SK-N-SH (cell line): ENCODE data around the gene PRG3. TPM values are rescaled to one million over a fixed set of nuclear protein-coding genes. Genes with fewer than 3 reads are reported as not detected.

Source experiments
- CTCF ChIA-PET: fragments of 300-600, 350-600 bp; formaldehyde crosslinking; extraction: SDS; loops from one replicate; lab custom pipeline; 2021; lab: Yijun Ruan, JAX
- POLR2A ChIA-PET: fragments of 350-600 bp; sonication (Branson Sonifier 250); formaldehyde crosslinking; extraction: SDS; loops from one replicate; lab custom pipeline; 2020; ENCODE audit warnings: antibody characterized with exemption, inconsistent platforms; lab: Yijun Ruan, JAX
- DNase-seq: peaks from one replicate; pipeline ENCODE4 v3.0.0; 2012
- H2AFZ ChIP-seq: fragments of 200-600 bp; sonication (generic); 2 replicates; pipeline ENCODE4 v1.8.1; 2016; ENCODE audit warnings: antibody characterized with exemption, mild to moderate bottlenecking, low read depth
- H3F3A ChIP-seq: fragments of 200-600 bp; sonication (generic); replicated peaks from 2 replicates; pipeline ENCODE3; 2016; ENCODE audit warnings: antibody characterized with exemption, mild to moderate bottlenecking; ENCODE audit not compliant: insufficient read depth
- H3K27ac ChIP-seq, 2 experiments: fragments of 200-500 bp in 1 of 2; fragments of 200-600 bp in 1 of 2; sonication (Bioruptor generic) in 1 of 2; sonication (generic), shearing (Covaris generic) in 1 of 2; 2 replicates each; pipeline versions ENCODE4 v1.5.1 to v1.6.1; 2014 to 2016; ENCODE audit warnings: low read depth in 2 of 2, inconsistent platforms in 1 of 2, low read length in 1 of 2, mild to moderate bottlenecking in 1 of 2, mixed read lengths in 1 of 2
- H3K27me3 ChIP-seq: fragments of 200-600 bp; sonication (generic), shearing (Covaris generic); 2 replicates; pipeline ENCODE4 v1.6.1; 2016; ENCODE audit warnings: mixed run types; ENCODE audit not compliant: insufficient read depth
- H3K36me3 ChIP-seq, 2 experiments: fragments of 200-500 bp in 1 of 2; fragments of 200-600 bp in 1 of 2; sonication (Bioruptor generic) in 1 of 2; sonication (generic) in 1 of 2; replicated peaks in 1 of 2; 2 replicates each; pipeline versions ENCODE3 to v1.5.1; 2014 to 2016; ENCODE audit warnings: low read length in 1 of 2, mild to moderate bottlenecking in 1 of 2; ENCODE audit not compliant: insufficient read depth in 2 of 2, control insufficient read depth in 1 of 2
- H3K4me1 ChIP-seq, 2 experiments: fragments of 200-500 bp in 1 of 2; fragments of 200-600 bp in 1 of 2; sonication (Bioruptor generic) in 1 of 2; sonication (generic), shearing (Covaris generic) in 1 of 2; 2 replicates each; pipeline versions ENCODE4 v1.5.1 to v1.6.1; 2014 to 2016; ENCODE audit warnings: low read depth in 1 of 2, low read length in 1 of 2, mixed run types in 1 of 2; ENCODE audit not compliant: insufficient read depth in 2 of 2, control insufficient read depth in 1 of 2
- H3K4me2 ChIP-seq: fragments of 200-600 bp; sonication (generic), shearing (Covaris generic); 2 replicates; pipeline ENCODE4 v1.6.1; 2017; ENCODE audit warnings: mixed run types
- H3K4me3 ChIP-seq, 2 experiments: fragments of 200-500 bp in 1 of 2; fragments of 200-600 bp in 1 of 2; sonication (Bioruptor generic) in 1 of 2; sonication (generic), shearing (Covaris generic) in 1 of 2; 2 replicates each; pipeline versions ENCODE4 v1.5.1 to v1.8.1; 2014 to 2016; ENCODE audit warnings: low read depth in 2 of 2, inconsistent platforms in 1 of 2, low read length in 1 of 2, mild to moderate bottlenecking in 1 of 2, mixed read lengths in 1 of 2, moderate library complexity in 1 of 2
- H3K79me2 ChIP-seq: fragments of 200-600 bp; sonication (generic); 2 replicates; pipeline ENCODE4 v1.8.1; 2017; ENCODE audit warnings: mild to moderate bottlenecking; ENCODE audit not compliant: insufficient read depth
- H3K9ac ChIP-seq: fragments of 200-600 bp; sonication (generic); 2 replicates; pipeline ENCODE4 v1.6.1; 2017; ENCODE audit warnings: mixed run types
- H3K9me2 ChIP-seq: fragments of 200-600 bp; sonication (generic); 2 replicates; pipeline ENCODE4 v1.6.1; 2017; ENCODE audit warnings: mixed run types
- H3K9me3 ChIP-seq: fragments of 200-600 bp; sonication (generic); 2 replicates; pipeline ENCODE4 v1.6.1; 2017; ENCODE audit warnings: mixed run types, mild to moderate bottlenecking, moderate library complexity
- H4K20me1 ChIP-seq: fragments of 200-600 bp; sonication (generic); 2 replicates; pipeline ENCODE4 v1.6.1; 2017; ENCODE audit warnings: mild to moderate bottlenecking, mixed run types; ENCODE audit not compliant: insufficient read depth
- EZH2phosphoT487 ChIP-seq: fragments of 200-600 bp; sonication (generic); IDR thresholded peaks from 2 replicates; pipeline ENCODE4 v1.6.1; 2017; ENCODE audit warnings: low read depth, mixed run types, mild to moderate bottlenecking, antibody characterized with exemption, moderate library complexity, borderline replicate concordance
- FOSL2 ChIP-seq: IDR thresholded peaks from 2 replicates; pipeline ENCODE4 v1.4.0; 2012; ENCODE audit warnings: low read depth, mild to moderate bottlenecking, moderate library complexity, borderline replicate concordance
- FOXJ3 ChIP-seq: sonication (generic); formaldehyde crosslinking; IDR thresholded peaks from 2 replicates; pipeline ENCODE4 v1.5.1; 2020; ENCODE audit warnings: mild to moderate bottlenecking, missing genetic modification reagents
- FOXM1 ChIP-seq: IDR thresholded peaks from 2 replicates; pipeline ENCODE4 v1.4.0; 2012; ENCODE audit warnings: low read depth, mild to moderate bottlenecking
- GABPA ChIP-seq: IDR thresholded peaks from 2 replicates; pipeline ENCODE4 v1.4.0; 2012; ENCODE audit warnings: low read depth, mild to moderate bottlenecking
- MAX ChIP-seq: IDR thresholded peaks from 2 replicates; pipeline ENCODE4 v1.4.0; 2012; ENCODE audit warnings: low read depth
- MXI1 ChIP-seq: IDR thresholded peaks from 2 replicates; pipeline ENCODE4 v1.6.1; 2012; ENCODE audit warnings: mild to moderate bottlenecking, low read depth, low read length, improper control_type of control experiment
- NRF1 ChIP-seq: IDR thresholded peaks from 2 replicates; pipeline ENCODE4 v1.6.1; 2012; ENCODE audit warnings: low read depth, mild to moderate bottlenecking, low read length
- RAD21 ChIP-seq: IDR thresholded peaks from 2 replicates; pipeline ENCODE4 v1.6.1; 2012; ENCODE audit warnings: mild to moderate bottlenecking, low read length
- RCOR1 ChIP-seq: fragments of 150-350 bp; IDR thresholded peaks from 2 replicates; pipeline ENCODE4 v1.6.1; 2017; ENCODE audit warnings: antibody characterized with exemption, low read length
- RFX5 ChIP-seq: IDR thresholded peaks from 2 replicates; pipeline ENCODE4 v1.6.1; 2012; ENCODE audit warnings: mild to moderate bottlenecking, improper control_type of control experiment, low read length
- RXRA ChIP-seq: IDR thresholded peaks from 2 replicates; pipeline ENCODE4 v1.4.0; 2012; ENCODE audit warnings: low read depth, mild to moderate bottlenecking, borderline replicate concordance
- SMC3 ChIP-seq: IDR thresholded peaks from 2 replicates; pipeline ENCODE4 v1.6.1; 2012; ENCODE audit warnings: low read depth, low read length, improper control_type of control experiment
- TCF12 ChIP-seq: IDR thresholded peaks from 2 replicates; pipeline ENCODE4 v1.4.0; 2012
- USF1 ChIP-seq: IDR thresholded peaks from 2 replicates; pipeline ENCODE4 v1.4.0; 2012; ENCODE audit warnings: low read depth, borderline replicate concordance
- YY1 ChIP-seq: IDR thresholded peaks from 2 replicates; pipeline ENCODE4 v1.4.0; 2012; ENCODE audit warnings: low read depth, mild to moderate bottlenecking
- WGBS: methylation state at CpG from one replicate; pipeline ENCODE4 v1.1.6; 2017; ENCODE audit warnings: low lambda C conversion rate; 5-methylcytosine and 5-hydroxymethylcytosine counted together
- polyA plus RNA-seq, 3 experiments: library from polyadenylated mRNA; depleted of rRNA; stranded (reverse); fragments of >200 nt; gene quantifications; 2 replicates each; pipeline ENCODE4 v1.2.3, GENCODE V29; 2012
- TF ChIP-seq, protein P1 (sequence below): IDR thresholded peaks from 2 replicates; pipeline ENCODE4 v1.6.1; 2012; ENCODE audit warnings: mild to moderate bottlenecking, low read depth, low read length, moderate library complexity

PRG3 gene
- polyA plus RNA-seq, 1 of the 3 experiments (the other 2 are of a cell fraction), result not detected

DNA sequence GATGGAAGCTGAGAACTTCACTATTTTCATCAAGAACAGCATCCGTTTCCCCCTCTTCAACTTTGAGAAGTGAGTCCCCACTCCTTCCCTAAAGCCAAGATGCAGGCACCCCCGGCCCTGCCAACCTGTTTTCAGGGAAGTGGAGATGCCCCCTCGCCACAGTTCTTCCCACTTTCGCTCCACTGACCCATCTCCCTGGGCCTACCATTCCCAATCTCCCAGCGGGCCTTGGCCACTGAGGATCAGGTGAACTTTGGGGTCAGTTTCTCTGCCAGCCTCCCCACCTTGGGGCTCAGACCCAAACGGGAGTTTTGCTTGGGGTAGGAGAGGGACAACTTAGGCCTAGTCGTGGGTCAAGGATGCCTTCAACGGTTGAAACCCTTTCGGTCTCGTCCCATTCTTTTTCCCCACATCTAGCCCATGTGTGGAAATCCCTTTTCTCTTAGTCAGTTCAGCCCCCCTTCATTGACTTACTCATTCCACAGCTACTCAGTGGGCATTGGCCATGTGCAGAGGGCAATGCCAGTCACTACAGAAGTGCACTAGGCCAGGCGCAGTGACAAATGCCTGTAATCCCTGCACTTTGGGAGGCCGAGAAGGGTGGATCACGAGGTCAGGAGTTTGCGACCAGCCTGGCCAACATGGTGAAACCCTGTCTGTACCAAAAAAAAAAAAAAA lies 32.2 kb downstream of the PRG3 start:
- Histone ChIP-seq H3K4me2 (no peak overlapping the region), H3K9me3 (no peaks in the 10 kb centered on the region), H3K79me2 (no peaks in the 10 kb centered on the region), H2AFZ (no peak overlapping the region), H4K20me1 (no peaks in the 10 kb centered on the region)
- CTCF ChIA-PET, result interaction anchor here (0.7 to 4.4 kb wide), 15 partner anchors 9 to 507 kb away, joined by 3 to 42 read pairs (median 4); partner anchors contain the start of genes P2RX3 and SLC43A1
- DNase-seq, result no peak
- 78% methylated on average over 14 of the region's 14 CpGs for WGBS
- TF ChIP-seq FOXM1 (no peak), SMC3 (no peak), MXI1 (no peak), FOSL2 (peak; percentile 40; the same call in 1 of the 2 replicates), RAD21 (no peak), MAX (peak; percentile 44; the same call in 1 of the 2 replicates)
- TF ChIP-seq, all 33 proteins: peak for 2
- H3K27ac ChIP-seq, result no peak overlapping the region
- H3K27me3 ChIP-seq, result no peaks in the 10 kb centered on the region
- H3K4me3 ChIP-seq, result no peak overlapping the region
- no peak overlapping the region for H3K9ac ChIP-seq
- H3F3A ChIP-seq, result no peaks in the 10 kb centered on the region
- no peaks in the 10 kb centered on the region for H3K9me2 ChIP-seq
- POLR2A ChIA-PET, result no interaction called here
- H3K36me3 ChIP-seq, result no peaks in the 10 kb centered on the region
- peaks cover 0 to 2% of the 10 kb centered on the region in 2 experiments; a peak in 1 of 4 replicates for H3K4me1 ChIP-seq

GRCh38 chr11:57348052-57348451 lies 32.9 kb downstream of the PRG3 start:
- Histone ChIP-seq H3K4me3 (no peak overlapping the region), H3K4me1 (peaks cover 0 to 2% of the 10 kb centered on the region in 2 experiments; a peak in 1 of 4 replicates), H3K9ac (no peak overlapping the region), H3K27me3 (no peaks in the 10 kb centered on the region), H4K20me1 (no peaks in the 10 kb centered on the region), H3F3A (no peaks in the 10 kb centered on the region), H3K9me2 (no peaks in the 10 kb centered on the region), H3K79me2 (no peaks in the 10 kb centered on the region), H3K4me2 (no peak overlapping the region), H3K9me3 (no peaks in the 10 kb centered on the region), H2AFZ (no peak overlapping the region), H3K36me3 (no peaks in the 10 kb centered on the region), H3K27ac (no peak overlapping the region)
- DNase-seq, result no peak
- WGBS, result 78% methylated on average over 4 of the region's 7 CpGs
- TF ChIP-seq USF1, result no peak
- TF ChIP-seq SMC3, result no peak
- TF ChIP-seq GABPA, result no peak
- TF ChIP-seq FOXJ3 (CRISPR knock-in tag), result no peak
- CTCF ChIA-PET, result interaction anchor here (0.7 to 4.4 kb wide), 12 partner anchors 8 to 507 kb away, joined by 3 to 42 read pairs (median 4); partner anchors contain the start of genes P2RX3 and SLC43A1
- POLR2A ChIA-PET, result no interaction called here

- Histone ChIP-seq H3K27ac (no peak overlapping the region), H4K20me1 (no peaks in the 10 kb centered on the region), H3K4me2 (no peak overlapping the region), H3K27me3 (no peaks in the 10 kb centered on the region), H3F3A (no peaks in the 10 kb centered on the region), H3K79me2 (no peaks in the 10 kb centered on the region), H3K4me3 (no peak overlapping the region), H3K9me2 (no peaks in the 10 kb centered on the region), H3K9me3 (no peaks in the 10 kb centered on the region), H3K36me3 (no peaks in the 10 kb centered on the region), H3K4me1 (peaks cover 0 to 2% of the 10 kb centered on the region in 2 experiments; a peak in 1 of 4 replicates), H3K9ac (no peak overlapping the region), H2AFZ (no peak overlapping the region)
- ChIA-PET CTCF (interaction anchor here (0.9 to 4.4 kb wide), 8 partner anchors 9 to 180 kb away, joined by 3 to 42 read pairs (median 6); partner anchors contain the start of gene P2RX3), POLR2A (no interaction called here)
- DNase-seq, result no peak
- WGBS, result 81% methylated on average over 7 of the region's 9 CpGs
- TF ChIP-seq MXI1 (no peak), FOXJ3 (CRISPR knock-in tag) (no peak), GABPA (no peak), YY1 (no peak), RFX5 (no peak), RXRA (no peak), NRF1 (no peak), RCOR1 (no peak), RAD21 (no peak), TCF12 (no peak), FOXM1 (no peak), EZH2phosphoT487 (no peak)
- TF ChIP-seq, protein P1, sequence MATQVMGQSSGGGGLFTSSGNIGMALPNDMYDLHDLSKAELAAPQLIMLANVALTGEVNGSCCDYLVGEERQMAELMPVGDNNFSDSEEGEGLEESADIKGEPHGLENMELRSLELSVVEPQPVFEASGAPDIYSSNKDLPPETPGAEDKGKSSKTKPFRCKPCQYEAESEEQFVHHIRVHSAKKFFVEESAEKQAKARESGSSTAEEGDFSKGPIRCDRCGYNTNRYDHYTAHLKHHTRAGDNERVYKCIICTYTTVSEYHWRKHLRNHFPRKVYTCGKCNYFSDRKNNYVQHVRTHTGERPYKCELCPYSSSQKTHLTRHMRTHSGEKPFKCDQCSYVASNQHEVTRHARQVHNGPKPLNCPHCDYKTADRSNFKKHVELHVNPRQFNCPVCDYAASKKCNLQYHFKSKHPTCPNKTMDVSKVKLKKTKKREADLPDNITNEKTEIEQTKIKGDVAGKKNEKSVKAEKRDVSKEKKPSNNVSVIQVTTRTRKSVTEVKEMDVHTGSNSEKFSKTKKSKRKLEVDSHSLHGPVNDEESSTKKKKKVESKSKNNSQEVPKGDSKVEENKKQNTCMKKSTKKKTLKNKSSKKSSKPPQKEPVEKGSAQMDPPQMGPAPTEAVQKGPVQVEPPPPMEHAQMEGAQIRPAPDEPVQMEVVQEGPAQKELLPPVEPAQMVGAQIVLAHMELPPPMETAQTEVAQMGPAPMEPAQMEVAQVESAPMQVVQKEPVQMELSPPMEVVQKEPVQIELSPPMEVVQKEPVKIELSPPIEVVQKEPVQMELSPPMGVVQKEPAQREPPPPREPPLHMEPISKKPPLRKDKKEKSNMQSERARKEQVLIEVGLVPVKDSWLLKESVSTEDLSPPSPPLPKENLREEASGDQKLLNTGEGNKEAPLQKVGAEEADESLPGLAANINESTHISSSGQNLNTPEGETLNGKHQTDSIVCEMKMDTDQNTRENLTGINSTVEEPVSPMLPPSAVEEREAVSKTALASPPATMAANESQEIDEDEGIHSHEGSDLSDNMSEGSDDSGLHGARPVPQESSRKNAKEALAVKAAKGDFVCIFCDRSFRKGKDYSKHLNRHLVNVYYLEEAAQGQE, result no peak
These were observed 33.6 kb downstream of the PRG3 start for GRCh38 chr11:57347336-57347735.
